Esophagus muscularis mucosa (tissue), 4 donors: ENCODE measurements around the gene ARFGAP3.
"Not testable (repeated sequence)": the region's sequence is repeated elsewhere in the genome, so short reads cannot be mapped to it uniquely, and the experiment has no call there.

Experiments
- EP300 ChIP-seq: sonication (generic); formaldehyde crosslinking; IDR thresholded peaks from one replicate; pipeline ENCODE4 v1.6.1; 2017; ENCODE audit warnings: antibody characterized with exemption
- POLR2A ChIP-seq: fragments of 450-650 bp; IDR thresholded peaks from one replicate; pipeline ENCODE4 v1.6.1; 2017; ENCODE audit warnings: antibody characterized with exemption, moderate library complexity, mild to moderate bottlenecking, low read depth
- TF ChIP-seq, protein P1 (sequence below), 3 experiments: fragments of 200-600 bp in 2 of 3; fragments of 450-650 bp in 1 of 3; sonication (generic) in 2 of 3; IDR thresholded peaks; one replicate each; pipeline ENCODE4 v1.5.1; 2017 to 2019; ENCODE audit warnings: antibody characterized with exemption in 3 of 3, mild to moderate bottlenecking in 2 of 3, moderate library complexity in 1 of 3

DNA sequence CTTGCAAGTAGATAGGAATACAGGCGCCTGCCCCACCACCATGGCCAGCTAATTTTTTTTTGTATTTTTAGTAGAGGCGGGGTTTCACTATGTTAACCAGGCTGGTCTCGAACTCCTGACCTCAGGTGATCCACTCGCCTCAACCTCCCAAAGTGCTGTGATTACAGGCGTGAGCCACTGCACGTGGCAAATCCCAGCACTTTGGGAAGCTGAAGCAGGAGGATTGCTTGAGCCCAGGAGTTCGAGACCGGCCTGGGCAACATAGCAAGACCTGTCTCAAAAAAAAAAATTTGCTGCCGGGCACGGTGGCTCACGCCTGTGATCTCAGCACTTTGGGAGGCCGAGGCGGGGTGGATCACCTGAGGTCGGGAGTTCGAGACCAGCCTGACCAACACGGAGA, 102.0 kb downstream of the ARFGAP3 start:
- TF ChIP-seq, protein P1, sequence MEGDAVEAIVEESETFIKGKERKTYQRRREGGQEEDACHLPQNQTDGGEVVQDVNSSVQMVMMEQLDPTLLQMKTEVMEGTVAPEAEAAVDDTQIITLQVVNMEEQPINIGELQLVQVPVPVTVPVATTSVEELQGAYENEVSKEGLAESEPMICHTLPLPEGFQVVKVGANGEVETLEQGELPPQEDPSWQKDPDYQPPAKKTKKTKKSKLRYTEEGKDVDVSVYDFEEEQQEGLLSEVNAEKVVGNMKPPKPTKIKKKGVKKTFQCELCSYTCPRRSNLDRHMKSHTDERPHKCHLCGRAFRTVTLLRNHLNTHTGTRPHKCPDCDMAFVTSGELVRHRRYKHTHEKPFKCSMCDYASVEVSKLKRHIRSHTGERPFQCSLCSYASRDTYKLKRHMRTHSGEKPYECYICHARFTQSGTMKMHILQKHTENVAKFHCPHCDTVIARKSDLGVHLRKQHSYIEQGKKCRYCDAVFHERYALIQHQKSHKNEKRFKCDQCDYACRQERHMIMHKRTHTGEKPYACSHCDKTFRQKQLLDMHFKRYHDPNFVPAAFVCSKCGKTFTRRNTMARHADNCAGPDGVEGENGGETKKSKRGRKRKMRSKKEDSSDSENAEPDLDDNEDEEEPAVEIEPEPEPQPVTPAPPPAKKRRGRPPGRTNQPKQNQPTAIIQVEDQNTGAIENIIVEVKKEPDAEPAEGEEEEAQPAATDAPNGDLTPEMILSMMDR (IDR thresholded peaks at IDR 0.05) = not testable (repeated sequence)
- not testable (repeated sequence) for TF ChIP-seq POLR2A, EP300
